Activated T-cell treated with anti-CD3 and anti-CD28 coated beads, Interleukin-2, amount 50 U/mL, for 4 hours (primary cell): ENCODE measurements around the gene PGM2L1. TPM values are rescaled to one million over a fixed set of nuclear protein-coding genes. Genes with fewer than 3 reads are reported as not detected.
"Not testable (repeated sequence)": the region's sequence is repeated elsewhere in the genome, so short reads cannot be mapped to it uniquely, and the experiment has no call there.

ENCODE experiments used
- ATAC-seq, 2 donors: fragments of 200-7000 bp; cut with Tn5 transposase; one replicate each; pipeline ENCODE4 v1.10.0; 2021
- DNase-seq: peaks from one replicate; pipeline ENCODE4 v3.0.0-alpha.2; 2020
- H3K27me3 Mint-ChIP-seq: one replicate; pipeline ENCODE4 v1.8.0; 2021; ENCODE audit warnings: low read depth, mixed read lengths
- H3K36me3 Mint-ChIP-seq: one replicate; pipeline ENCODE4 v1.8.0; 2022; ENCODE audit warnings: mixed read lengths; ENCODE audit not compliant: insufficient read depth
- H3K4me1 Mint-ChIP-seq: one replicate; pipeline ENCODE4 v1.8.0; 2021; ENCODE audit warnings: low read depth, mixed read lengths
- H3K4me3 Mint-ChIP-seq: one replicate; pipeline ENCODE4 v1.8.0; 2021; ENCODE audit warnings: mild to moderate bottlenecking, moderate library complexity, mixed read lengths
- H3K9me3 Mint-ChIP-seq: one replicate; pipeline ENCODE4 v1.8.0; 2021; ENCODE audit warnings: mixed read lengths
- total RNA-seq, 3 donors: library from RNA; stranded (reverse); gene quantifications; one replicate each; pipeline ENCODE4 v1.2.1, GENCODE V29; 2021

PGM2L1 gene
- total RNA-seq, 3 donors from 2014 or later, result 8.3 to 9.4 (median 8.7) TPM

- ATAC-seq, result no peak
- Mint-ChIP-seq H3K9me3 (no peaks in the 10 kb centered on the region), H3K4me3 (no peak overlapping the region), H3K4me1 (no peaks in the 10 kb centered on the region), H3K36me3 (peaks cover 30% of the 10 kb centered on the region), H3K27me3 (no peaks in the 10 kb centered on the region)
- no peak for DNase-seq
These were observed 59.3 kb downstream of the PGM2L1 start for GRCh38 chr11:74338963-74339362.

- Mint-ChIP-seq H3K27me3 (no peaks in the 10 kb centered on the region), H3K36me3 (peaks cover 10% of the 10 kb centered on the region), H3K4me3 (no peak overlapping the region), H3K4me1 (no peaks in the 10 kb centered on the region), H3K9me3 (no peaks in the 10 kb centered on the region)
- DNase-seq (no peak), ATAC-seq (no peak)
These were observed 65.0 kb downstream of the PGM2L1 start for GRCh38 chr11:74333193-74333592.

GRCh38 chr11:74332291-74332690 lies 65.9 kb downstream of the PGM2L1 start:
- no peaks in the 10 kb centered on the region for H3K27me3 Mint-ChIP-seq
- H3K4me3 Mint-ChIP-seq, result no peak overlapping the region
- ATAC-seq (no peak), DNase-seq (no peak)
- H3K36me3 Mint-ChIP-seq, result peaks cover 9% of the 10 kb centered on the region
- H3K9me3 Mint-ChIP-seq, result no peaks in the 10 kb centered on the region
- H3K4me1 Mint-ChIP-seq, result no peaks in the 10 kb centered on the region

GRCh38 chr11:74331000-74331399 lies 67.2 kb downstream of the PGM2L1 start:
- H3K4me3 Mint-ChIP-seq, DNase-seq, H3K4me1 Mint-ChIP-seq, H3K27me3 Mint-ChIP-seq, H3K36me3 Mint-ChIP-seq, ATAC-seq, H3K9me3 Mint-ChIP-seq: not testable (repeated sequence)

- no peaks in the 10 kb centered on the region for H3K4me1 Mint-ChIP-seq
- ATAC-seq (no peak), DNase-seq (no peak)
- H3K27me3 Mint-ChIP-seq, result peaks cover 3% of the 10 kb centered on the region
- no peaks in the 10 kb centered on the region for H3K9me3 Mint-ChIP-seq
- H3K4me3 Mint-ChIP-seq, result no peak overlapping the region
- peaks cover 7% of the 10 kb centered on the region for H3K36me3 Mint-ChIP-seq
These were observed 68.0 kb downstream of the PGM2L1 start for GRCh38 chr11:74330075-74330858.

- Mint-ChIP-seq H3K4me1 (no peaks in the 10 kb centered on the region), H3K9me3 (no peaks in the 10 kb centered on the region), H3K27me3 (peaks cover 7% of the 10 kb centered on the region), H3K36me3 (peaks cover 4% of the 10 kb centered on the region), H3K4me3 (no peak overlapping the region)
- DNase-seq (no peak), ATAC-seq (no peak)
These were observed 71.2 kb downstream of the PGM2L1 start for GRCh38 chr11:74327076-74327475.

GRCh38 chr11:74326665-74327064 lies 71.6 kb downstream of the PGM2L1 start:
- ATAC-seq, result no peak
- no peaks in the 10 kb centered on the region for H3K4me1 Mint-ChIP-seq
- no peak for DNase-seq
- no peak overlapping the region for H3K4me3 Mint-ChIP-seq
- H3K9me3 Mint-ChIP-seq, result no peaks in the 10 kb centered on the region
- H3K36me3 Mint-ChIP-seq, result peaks cover 4% of the 10 kb centered on the region
- peaks cover 8% of the 10 kb centered on the region for H3K27me3 Mint-ChIP-seq

- no peaks in the 10 kb centered on the region for H3K4me1 Mint-ChIP-seq
These were observed 72.3 kb downstream of the PGM2L1 start for GRCh38 chr11:74325649-74326645.

GRCh38 chr11:74322667-74323066 lies 75.6 kb downstream of the PGM2L1 start:
- Mint-ChIP-seq H3K27me3 (peaks cover 24% of the 10 kb centered on the region), H3K4me3 (no peak overlapping the region), H3K9me3 (peaks cover 5% of the 10 kb centered on the region), H3K36me3 (peaks cover 2% of the 10 kb centered on the region), H3K4me1 (no peaks in the 10 kb centered on the region)
- DNase-seq (no peak), ATAC-seq (no peak)

More at GRCh38 chr11:74325649-74326645, 72.3 kb downstream of the PGM2L1 start:
- DNase-seq (no peak), ATAC-seq (no peak)
- H3K9me3 Mint-ChIP-seq, result no peaks in the 10 kb centered on the region
- H3K36me3 Mint-ChIP-seq, result peaks cover 4% of the 10 kb centered on the region
- peaks cover 13% of the 10 kb centered on the region for H3K27me3 Mint-ChIP-seq
- H3K4me3 Mint-ChIP-seq, result no peak overlapping the region

- no peak for DNase-seq
- peaks cover 24% of the 10 kb centered on the region for H3K27me3 Mint-ChIP-seq
- H3K36me3 Mint-ChIP-seq, result no peaks in the 10 kb centered on the region
- H3K4me3 Mint-ChIP-seq, result no peak overlapping the region
- no peaks in the 10 kb centered on the region for H3K4me1 Mint-ChIP-seq
- ATAC-seq, result no peak
- H3K9me3 Mint-ChIP-seq, result peaks cover 15% of the 10 kb centered on the region
These were observed 76.6 kb downstream of the PGM2L1 start for GRCh38 chr11:74321487-74322188.

- H3K9me3 Mint-ChIP-seq, result peaks cover 18% of the 10 kb centered on the region
- no peaks in the 10 kb centered on the region for H3K4me1 Mint-ChIP-seq
- H3K36me3 Mint-ChIP-seq, result no peaks in the 10 kb centered on the region
- ATAC-seq (no peak), DNase-seq (no peak)
- H3K4me3 Mint-ChIP-seq, result no peak overlapping the region
- H3K27me3 Mint-ChIP-seq, result peaks cover 23% of the 10 kb centered on the region
These were observed 77.7 kb downstream of the PGM2L1 start for GRCh38 chr11:74320538-74320937.

GRCh38 chr11:74319139-74319816 lies 79.0 kb downstream of the PGM2L1 start:
- Mint-ChIP-seq H3K4me3 (no peak overlapping the region), H3K4me1 (no peaks in the 10 kb centered on the region), H3K9me3 (peaks cover 21% of the 10 kb centered on the region), H3K27me3 (peaks cover 21% of the 10 kb centered on the region), H3K36me3 (no peaks in the 10 kb centered on the region)
- DNase-seq (no peak), ATAC-seq (no peak)

- no peak for ATAC-seq
- peaks cover 21% of the 10 kb centered on the region for H3K27me3 Mint-ChIP-seq
- H3K36me3 Mint-ChIP-seq, result no peaks in the 10 kb centered on the region
- H3K4me3 Mint-ChIP-seq, result no peak overlapping the region
- DNase-seq, result no peak
- H3K9me3 Mint-ChIP-seq, result peaks cover 21% of the 10 kb centered on the region
- no peaks in the 10 kb centered on the region for H3K4me1 Mint-ChIP-seq
These were observed 79.8 kb downstream of the PGM2L1 start for GRCh38 chr11:74318241-74318932.
